Measurements from ENCODE around the gene CTBP2. TPM values are rescaled to one million over a fixed set of nuclear protein-coding genes. Genes with fewer than 3 reads are reported as not detected.

Gene CTBP2
- total RNA-seq, 4 donors from 2014 or later = 41.8 to 55.9 (median 47.1) TPM

GRCh38 chr10:125021686-125022344 is 138.5 kb downstream of the CTBP2 start:
- Histone ChIP-seq H3K27ac (no peak overlapping the region), H3K27me3 (no peaks in the 10 kb centered on the region), H3K4me1 (peaks cover 5 to 43% (median 16%) of the 10 kb centered on the region in 3 donors), H3K36me3 (peaks cover 6 to 58% (median 16%) of the 10 kb centered on the region in 3 donors), H3K9me3 (no peaks in the 10 kb centered on the region), H3K4me3 (no peak overlapping the region)
- DNase-seq = no peak
- TF ChIP-seq, protein P1, sequence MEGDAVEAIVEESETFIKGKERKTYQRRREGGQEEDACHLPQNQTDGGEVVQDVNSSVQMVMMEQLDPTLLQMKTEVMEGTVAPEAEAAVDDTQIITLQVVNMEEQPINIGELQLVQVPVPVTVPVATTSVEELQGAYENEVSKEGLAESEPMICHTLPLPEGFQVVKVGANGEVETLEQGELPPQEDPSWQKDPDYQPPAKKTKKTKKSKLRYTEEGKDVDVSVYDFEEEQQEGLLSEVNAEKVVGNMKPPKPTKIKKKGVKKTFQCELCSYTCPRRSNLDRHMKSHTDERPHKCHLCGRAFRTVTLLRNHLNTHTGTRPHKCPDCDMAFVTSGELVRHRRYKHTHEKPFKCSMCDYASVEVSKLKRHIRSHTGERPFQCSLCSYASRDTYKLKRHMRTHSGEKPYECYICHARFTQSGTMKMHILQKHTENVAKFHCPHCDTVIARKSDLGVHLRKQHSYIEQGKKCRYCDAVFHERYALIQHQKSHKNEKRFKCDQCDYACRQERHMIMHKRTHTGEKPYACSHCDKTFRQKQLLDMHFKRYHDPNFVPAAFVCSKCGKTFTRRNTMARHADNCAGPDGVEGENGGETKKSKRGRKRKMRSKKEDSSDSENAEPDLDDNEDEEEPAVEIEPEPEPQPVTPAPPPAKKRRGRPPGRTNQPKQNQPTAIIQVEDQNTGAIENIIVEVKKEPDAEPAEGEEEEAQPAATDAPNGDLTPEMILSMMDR (IDR thresholded peaks at IDR 0.05) = no peak
- no peak for TF ChIP-seq POLR2A (IDR thresholded peaks at IDR 0.05)
- WGBS, 2 donors = 86 to 91% methylated on average over 13 of the region's 17 CpGs
- intact Hi-C loops (cut with DNase I) = no loop called here

DNA sequence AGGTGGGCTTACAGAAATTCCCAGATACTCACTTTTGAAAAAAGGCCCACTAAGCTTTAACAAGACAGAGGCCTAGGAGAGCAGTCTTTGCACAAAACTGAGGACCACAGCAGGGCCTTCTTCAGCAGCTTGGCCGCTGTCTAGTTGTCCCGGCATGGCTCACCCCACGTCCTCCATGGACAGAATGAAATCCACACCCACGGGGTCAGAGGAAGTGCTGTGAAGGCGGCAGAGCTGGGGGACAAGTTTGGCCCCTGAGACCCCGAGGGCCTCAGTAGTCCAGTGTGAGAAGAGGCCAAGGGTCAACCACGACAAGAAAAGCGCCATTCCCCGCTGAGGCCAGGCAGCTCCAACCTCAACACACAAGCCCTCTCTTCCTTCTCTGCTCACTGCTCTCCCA is 139.5 kb downstream of the CTBP2 start:
- intact Hi-C loops (cut with DNase I) = no loop called here
- H3K27me3 ChIP-seq = no peaks in the 10 kb centered on the region
- peaks cover 10 to 53% (median 24%) of the 10 kb centered on the region in 3 donors for H3K4me1 ChIP-seq
- no peak overlapping the region for H3K27ac ChIP-seq
- no peak for TF ChIP-seq POLR2A (IDR thresholded peaks at IDR 0.05)
- TF ChIP-seq, protein P1 (IDR thresholded peaks at IDR 0.05) = no peak
- H3K4me3 ChIP-seq = no peak overlapping the region
- no peak for DNase-seq
- peaks cover 0 to 58% (median 11%) of the 10 kb centered on the region in 3 donors for H3K36me3 ChIP-seq
- no peaks in the 10 kb centered on the region for H3K9me3 ChIP-seq
- WGBS, 2 donors = 93% methylated on average over 3 of the region's 9 CpGs; no CpG with 5 or more reads in 1 of the 2 donors

DNA sequence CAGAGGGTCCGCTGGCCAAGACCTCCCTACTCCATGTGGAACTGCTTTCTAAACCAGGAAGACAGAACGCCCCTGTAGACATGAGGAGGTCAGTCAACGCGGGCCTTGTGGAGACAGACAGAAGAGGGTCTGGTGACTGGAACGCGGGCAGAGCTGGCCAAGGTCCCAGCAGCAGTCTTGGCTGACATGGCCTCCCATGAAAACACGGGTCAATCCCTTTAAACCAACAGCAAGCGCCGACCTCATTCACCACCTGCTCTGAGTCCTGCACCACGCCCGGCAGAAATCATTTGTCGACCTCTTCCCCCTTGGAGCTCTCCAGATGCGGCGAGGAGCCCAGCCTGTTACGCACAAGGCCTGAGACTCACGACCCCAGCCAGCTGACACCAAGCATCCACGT is 140.0 kb downstream of the CTBP2 start:
- 91 to 94% methylated on average over 7 to 11 of the region's 17 CpGs for WGBS, 2 donors

GRCh38 chr10:125018576-125019143 is 141.7 kb downstream of the CTBP2 start:
- Histone ChIP-seq H3K36me3 (peaks cover 0 to 66% (median 11%) of the 10 kb centered on the region in 3 donors), H3K9me3 (no peaks in the 10 kb centered on the region), H3K4me1 (peaks cover 16 to 60% (median 36%) of the 10 kb centered on the region in 3 donors), H3K4me3 (no peak overlapping the region), H3K27me3 (no peaks in the 10 kb centered on the region), H3K27ac (no peak overlapping the region)
- no peak for DNase-seq
- intact Hi-C loops (cut with DNase I) = no loop called here
- no peak for TF ChIP-seq POLR2A (IDR thresholded peaks at IDR 0.05)
- TF ChIP-seq, protein P1 (IDR thresholded peaks at IDR 0.05) = no peak
- WGBS, 2 donors = 71 to 89% methylated on average over 7 to 9 of the region's 9 CpGs

More for the DNA sequence above, 140.0 kb downstream of the CTBP2 start:
- TF ChIP-seq, protein P1 (IDR thresholded peaks at IDR 0.05) = no peak
- TF ChIP-seq POLR2A (IDR thresholded peaks at IDR 0.05) = no peak
- Histone ChIP-seq H3K4me3 (no peak overlapping the region), H3K27ac (no peak overlapping the region), H3K36me3 (peaks cover 0 to 59% (median 11%) of the 10 kb centered on the region in 3 donors), H3K27me3 (no peaks in the 10 kb centered on the region), H3K4me1 (peaks cover 15 to 58% (median 29%) of the 10 kb centered on the region in 3 donors), H3K9me3 (no peaks in the 10 kb centered on the region)
- intact Hi-C loops (cut with DNase I) = no loop called here
- no peak for DNase-seq
